KBM-7 (cell line): ENCODE results near the gene RAC2.

Source experiments
- DNase-seq: peaks from one replicate; pipeline ENCODE4 v3.0.0-alpha.2; 2015
- in situ Hi-C: fragments of 300-500 bp; cut with MboI; formaldehyde crosslinking; loops from 2 replicates; pipeline ENCODE4 v1.14.3; 2020; ENCODE audit warnings: low sequenced_read_pairs, low pct_unique_long_range_greater_than_20kb, mixed read lengths

The RAC2 gene

DNA sequence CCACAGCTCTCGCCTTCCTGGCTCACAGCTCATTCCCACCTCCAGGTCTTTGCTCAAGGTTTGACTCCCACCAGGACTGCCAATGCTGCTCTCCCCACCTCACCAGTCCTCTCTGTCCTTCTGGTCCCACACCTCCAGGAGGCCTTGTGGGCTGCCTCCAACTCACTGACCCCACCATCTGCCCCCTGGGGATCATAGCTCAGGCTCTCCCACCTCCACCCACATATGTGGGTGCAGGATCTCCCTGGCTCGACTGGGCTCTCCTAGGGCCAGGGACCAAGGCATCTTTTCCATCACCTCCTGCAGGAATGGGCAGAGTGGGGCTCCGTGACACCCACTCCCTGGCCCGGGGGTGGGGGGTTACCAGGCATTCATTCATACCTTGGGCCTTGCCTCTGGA, 18.0 kb downstream of the RAC2 start:
- DNase-seq: no peak
- in situ Hi-C loops: no loop called here

DNA sequence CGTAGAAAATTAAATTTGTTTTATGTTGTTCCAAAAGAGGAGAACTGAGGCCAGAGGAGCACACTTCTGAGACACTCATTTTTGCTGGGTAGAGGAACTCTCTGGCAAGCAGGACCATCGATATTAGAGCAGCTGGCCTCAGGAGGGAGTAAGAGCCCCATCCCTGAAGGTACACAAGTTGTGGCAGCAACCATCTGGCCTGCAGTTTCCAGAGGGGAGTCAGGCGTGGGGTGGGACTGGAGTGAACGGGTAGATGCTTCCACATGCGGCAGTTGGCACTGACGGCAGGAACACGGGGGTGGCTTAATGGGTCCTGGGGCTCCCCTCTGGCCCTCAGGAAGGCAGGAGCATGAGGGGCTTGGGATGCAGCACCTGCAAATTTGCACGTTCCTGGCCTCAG, 18.6 kb downstream of the RAC2 start:
- in situ Hi-C loops: no loop called here
- no peak for DNase-seq

GRCh38 chr22:37224757-37225420, 19.2 kb downstream of the RAC2 start:
- in situ Hi-C loops: no loop called here
- no peak for DNase-seq

- no peak for DNase-seq
- in situ Hi-C loops: no loop called here
These were observed 20.0 kb downstream of the RAC2 start for GRCh38 chr22:37223965-37224551.

- DNase-seq: no peak
- in situ Hi-C loops: no loop called here
These were observed 21.6 kb downstream of the RAC2 start for GRCh38 chr22:37222440-37222971.

GRCh38 chr22:37221424-37222333, 22.4 kb downstream of the RAC2 start:
- in situ Hi-C loops: no loop called here
- no peak for DNase-seq

DNA sequence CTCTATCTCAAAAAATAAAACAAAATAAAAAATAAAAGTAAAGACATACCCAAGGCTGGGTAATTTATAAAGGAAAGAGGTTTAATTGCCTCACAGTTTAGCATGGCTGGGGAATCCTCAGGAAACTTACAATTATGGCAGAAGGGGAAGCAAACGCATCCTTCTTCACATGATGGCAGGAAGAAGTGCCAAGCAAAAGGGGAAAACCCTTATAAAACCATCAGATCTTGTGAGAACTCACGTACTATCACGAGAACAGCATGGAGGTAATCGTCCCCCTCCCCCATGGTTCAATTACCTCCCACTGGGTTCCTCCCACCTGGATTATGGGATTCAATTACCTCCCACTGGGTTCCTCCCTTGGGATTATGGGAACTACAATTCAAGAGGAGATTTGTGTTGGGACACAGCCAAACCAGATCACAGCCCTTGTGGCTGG, 23.5 kb downstream of the RAC2 start:
- in situ Hi-C loops: no loop called here
- DNase-seq: no peak

DNA sequence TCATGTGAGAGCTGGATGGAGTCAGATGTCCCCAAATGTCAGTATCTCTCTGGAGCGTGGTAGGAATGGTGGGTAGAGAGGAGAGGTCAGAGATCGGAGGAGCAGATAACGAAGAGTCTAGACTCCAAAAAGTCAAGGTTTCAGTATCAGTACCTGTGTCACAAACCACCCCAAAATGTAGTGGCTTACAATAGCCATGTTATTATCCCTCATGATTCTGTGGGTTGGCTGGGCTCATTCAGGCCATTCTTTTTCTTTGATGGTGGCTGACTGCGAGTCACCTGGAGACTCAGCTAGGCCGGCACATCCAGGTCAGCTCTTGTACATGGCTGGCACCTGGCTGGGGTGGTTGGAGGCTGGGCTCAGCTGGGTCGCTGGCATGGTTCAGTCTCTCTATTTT, 24.5 kb downstream of the RAC2 start:
- in situ Hi-C loops: no loop called here
- DNase-seq: no peak

DNA sequence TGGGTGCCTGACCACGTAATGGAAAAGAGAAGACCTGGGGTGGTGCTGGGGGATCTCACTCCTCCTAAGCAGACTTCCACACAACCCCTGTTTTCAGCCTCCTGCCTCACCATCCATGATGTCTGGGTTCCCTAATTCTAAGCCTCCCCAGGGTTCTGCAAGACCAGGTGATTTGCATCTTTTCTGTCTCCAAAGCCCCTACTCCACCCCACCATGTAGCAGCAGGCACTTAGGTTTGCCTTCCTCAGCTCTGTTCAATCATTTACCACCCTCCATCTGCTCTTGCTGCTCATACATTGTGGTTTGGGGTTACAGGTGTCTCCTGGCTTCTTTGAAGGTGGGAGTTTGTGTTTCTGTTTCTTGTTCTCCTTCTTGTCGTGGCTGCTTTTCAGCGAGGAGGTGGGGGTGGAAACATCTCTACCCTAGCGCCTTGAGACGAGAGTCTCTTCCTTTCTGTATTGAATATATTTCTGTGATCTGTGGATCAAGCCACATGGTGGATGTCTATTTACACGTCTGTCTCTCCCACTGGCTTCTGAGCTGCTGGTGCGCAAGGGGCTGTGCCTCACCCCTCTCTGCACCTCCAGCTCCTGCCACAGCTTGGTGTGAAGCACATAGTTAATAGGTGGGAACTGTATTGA, 25.2 kb downstream of the RAC2 start:
- in situ Hi-C loops: no loop called here
- DNase-seq: peak; percentile 67

GRCh38 chr22:37218399-37218770, 25.7 kb downstream of the RAC2 start:
- in situ Hi-C loops: no loop called here
- DNase-seq: no peak

GRCh38 chr22:37215890-37216289, 28.2 kb downstream of the RAC2 start:
- no peak for DNase-seq
- in situ Hi-C loops: no loop called here

DNA sequence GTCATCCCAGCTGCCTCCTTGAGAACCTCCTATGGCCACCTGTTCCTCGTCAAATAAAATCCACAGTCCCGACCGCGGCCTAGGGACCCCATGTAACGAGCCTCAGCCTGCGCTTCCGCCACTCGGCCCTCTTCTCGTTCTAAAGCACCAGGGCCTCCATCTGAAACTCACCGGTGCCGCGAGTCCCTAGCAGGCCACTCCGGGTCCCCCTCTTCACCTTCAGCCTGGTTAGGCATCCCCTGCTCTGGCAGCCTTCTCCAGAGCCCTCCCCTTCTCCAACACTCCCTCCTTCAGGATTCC, 29.4 kb downstream of the RAC2 start:
- DNase-seq: no peak
- in situ Hi-C loops: no loop called here

GRCh38 chr22:37213941-37214730, 29.9 kb downstream of the RAC2 start:
- in situ Hi-C loops: no loop called here

GRCh38 chr22:37213218-37213855, 30.7 kb downstream of the RAC2 start:
- in situ Hi-C loops: no loop called here
- no peak for DNase-seq

More at GRCh38 chr22:37213941-37214730, 29.9 kb downstream of the RAC2 start:
- no peak for DNase-seq

DNA sequence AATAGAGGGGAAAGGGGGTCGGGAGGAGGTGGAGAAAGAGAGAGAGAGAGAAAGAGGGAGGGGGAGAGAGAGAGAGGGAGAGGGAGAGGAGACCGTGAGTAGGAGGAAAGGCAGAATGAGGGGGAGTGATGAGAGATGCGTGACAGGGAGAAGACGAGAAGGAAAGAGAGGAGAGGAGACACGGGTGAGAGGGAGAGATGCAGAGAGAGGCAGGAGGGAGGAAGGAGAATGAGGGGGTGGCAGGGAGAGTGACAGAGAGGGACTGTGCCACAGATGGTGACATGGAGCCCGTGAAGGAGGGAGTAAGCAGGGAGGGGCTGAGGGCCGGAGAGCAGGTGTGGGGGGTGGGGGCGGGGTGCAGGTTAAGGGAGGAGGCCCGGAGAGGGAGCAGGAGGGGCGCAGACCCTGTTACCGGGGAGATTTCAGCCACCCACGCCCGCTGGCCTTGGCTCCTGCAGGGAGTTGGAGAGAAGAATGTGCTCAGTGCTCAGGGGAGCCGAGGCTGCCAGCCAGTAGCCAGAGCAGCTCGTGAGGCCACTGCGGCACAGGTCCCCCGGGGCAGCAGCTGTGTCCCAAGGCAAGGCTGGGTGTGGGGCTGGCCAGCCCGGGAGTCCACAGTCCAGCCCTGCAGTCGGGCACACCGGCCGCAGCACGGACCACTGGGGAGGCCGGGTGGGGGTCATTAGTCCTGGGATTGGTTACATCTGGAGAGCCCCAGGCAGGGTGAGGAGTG, 31.7 kb downstream of the RAC2 start, which contains the start of gene SSTR3:
TSS of gene SSTR3 (minus strand) at position 304 of the 733 bp plus-strand sequence. CDS start 4,674 bp downstream, outside the sequence.
- in situ Hi-C loops: no loop called here

GRCh38 chr22:37211866-37212173, 32.2 kb downstream of the RAC2 start:
- no peak for DNase-seq
- in situ Hi-C loops: no loop called here

More for the DNA sequence above, 31.7 kb downstream of the RAC2 start, which contains the start of gene SSTR3:
- no peak for DNase-seq

GRCh38 chr22:37211075-37211865, 32.8 kb downstream of the RAC2 start:
- DNase-seq: no peak
- in situ Hi-C loops: no loop called here
